ENCODE results near the gene ENPEP.

- TF ChIP-seq CTCF (IDR thresholded peaks at IDR 0.05), result peak; percentile 47 to 77 (median 61)
- no peak for TF ChIP-seq POLR2A (IDR thresholded peaks at IDR 0.05)
These were observed 35.1 kb downstream of the ENPEP start for GRCh38 chr4:110510955-110511544.

All from adrenal gland (tissue), 5 donors.